CD4-positive, alpha-beta T cell treated with Interleukin-15 for 1 hour (primary cell): ENCODE results near the gene MARCKSL1.
"Not testable (repeated sequence)": the region's sequence is repeated elsewhere in the genome, so short reads cannot be mapped to it uniquely, and the experiment has no call there.

Experiments used
- DNase-seq: peaks from one replicate; pipeline ENCODE4 v3.0.0-alpha.2; 2020

MARCKSL1 gene

DNA sequence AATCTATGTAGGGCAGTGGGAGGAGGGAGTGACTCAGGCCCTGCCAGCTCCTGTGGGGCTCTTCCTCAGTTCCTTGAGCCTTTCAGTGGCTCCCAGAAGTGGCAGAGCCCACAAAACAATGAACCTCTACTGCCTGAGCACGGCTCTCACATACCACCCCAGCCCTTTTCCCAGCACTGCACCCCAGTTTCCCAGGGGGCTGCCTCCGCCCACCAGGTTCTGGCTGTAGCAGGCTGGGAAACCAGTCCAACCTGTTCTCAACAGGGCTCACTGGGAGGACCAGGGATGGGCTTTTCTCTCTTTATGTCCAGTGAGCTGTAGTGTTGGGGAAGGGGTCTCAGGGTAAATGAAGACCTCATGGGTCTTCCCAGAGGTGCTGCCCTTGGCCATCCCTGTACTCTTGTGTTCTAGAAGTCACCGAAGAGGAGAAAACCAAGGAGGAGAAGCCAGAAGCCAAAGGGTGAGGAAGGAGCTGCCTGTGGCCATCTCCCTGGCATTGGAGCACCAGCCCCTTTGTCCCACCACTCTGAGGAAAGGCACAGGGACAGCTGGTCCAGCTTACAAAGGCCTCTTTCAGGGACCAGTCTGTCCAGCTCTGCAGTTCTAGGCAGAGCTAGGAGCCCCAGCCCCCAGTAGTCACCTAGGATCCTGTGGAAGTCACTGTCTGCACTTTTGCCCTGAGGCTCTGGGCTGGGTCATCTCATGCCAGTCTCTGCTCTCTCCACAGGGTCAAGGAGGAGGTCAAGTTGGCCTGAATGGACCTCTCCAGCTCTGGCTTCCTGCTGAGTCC, 3.5 kb downstream of the MARCKSL1 start:
- DNase-seq, result no peak

DNA sequence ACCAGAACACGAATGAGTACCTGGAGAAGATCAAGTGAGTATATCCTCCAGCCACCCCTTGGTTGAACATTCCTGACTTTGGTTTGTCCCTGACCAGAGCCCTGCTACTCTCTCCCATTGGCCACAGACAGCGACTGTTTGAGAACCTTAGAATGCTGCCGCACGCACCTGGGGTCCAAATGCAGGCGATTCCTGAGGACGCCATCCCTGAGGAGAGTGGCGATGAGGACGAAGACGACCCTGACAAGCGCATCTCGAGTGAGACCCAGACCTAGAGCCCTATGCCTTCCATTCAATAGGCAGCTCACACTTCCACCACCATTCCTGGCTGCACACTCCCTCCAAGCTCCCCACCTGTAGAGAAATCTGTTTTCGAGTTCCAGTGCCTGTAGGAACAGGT, 4.5 kb downstream of the MARCKSL1 start:
- DNase-seq, result no peak

DNA sequence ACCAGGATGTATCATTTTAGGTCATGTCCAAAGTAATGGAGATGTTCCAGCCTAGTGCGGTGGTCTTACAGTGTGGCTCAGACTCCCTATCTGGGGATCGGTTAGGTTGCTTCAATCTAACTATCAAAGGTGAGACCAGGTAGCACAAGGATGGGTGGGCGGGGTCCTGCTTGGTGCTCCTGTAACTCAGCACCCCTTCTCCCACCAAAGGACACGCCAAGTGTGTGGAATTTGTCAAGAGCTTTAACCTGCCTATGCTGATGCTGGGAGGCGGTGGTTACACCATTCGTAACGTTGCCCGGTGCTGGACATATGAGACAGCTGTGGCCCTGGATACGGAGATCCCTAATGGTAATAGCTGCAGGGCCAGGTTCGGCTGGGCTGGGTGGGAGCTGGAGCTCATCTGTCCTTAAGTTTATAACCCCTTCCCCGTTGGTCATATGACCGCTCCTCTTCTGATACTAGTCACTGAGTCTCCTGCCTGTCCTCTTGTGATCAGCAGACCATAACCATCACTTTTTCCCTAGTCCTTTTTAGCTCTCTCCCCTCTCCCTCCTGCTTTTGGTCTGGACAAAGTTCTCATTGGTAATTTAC, 5.4 kb downstream of the MARCKSL1 start:
- no peak for DNase-seq

DNA sequence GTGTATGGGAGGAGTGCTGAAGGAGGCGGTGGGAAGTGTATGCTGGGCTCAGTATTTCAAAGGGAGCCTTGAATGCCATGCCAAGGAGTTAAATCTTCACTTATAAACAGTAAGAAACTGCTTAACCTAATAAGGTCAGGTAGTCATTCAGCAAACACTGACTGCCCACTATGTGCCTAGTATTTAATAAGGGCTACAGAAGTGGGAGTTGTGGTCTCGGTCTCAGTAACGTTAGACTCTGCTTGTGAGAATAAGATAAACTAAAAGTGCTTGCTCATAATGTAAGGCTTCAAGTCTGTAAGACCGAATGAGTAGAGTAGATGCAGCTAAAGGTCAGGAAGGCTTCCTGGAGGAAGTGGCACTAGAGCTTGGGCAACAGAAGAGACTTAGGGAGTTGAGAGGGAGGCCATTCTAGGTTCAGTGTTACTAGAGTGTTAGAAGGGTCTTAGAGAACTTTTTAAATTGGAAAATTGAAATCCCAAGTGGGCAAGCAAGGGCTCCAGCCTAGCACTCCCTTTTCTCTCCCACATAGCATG, 6.0 kb downstream of the MARCKSL1 start:
- no peak for DNase-seq

DNA sequence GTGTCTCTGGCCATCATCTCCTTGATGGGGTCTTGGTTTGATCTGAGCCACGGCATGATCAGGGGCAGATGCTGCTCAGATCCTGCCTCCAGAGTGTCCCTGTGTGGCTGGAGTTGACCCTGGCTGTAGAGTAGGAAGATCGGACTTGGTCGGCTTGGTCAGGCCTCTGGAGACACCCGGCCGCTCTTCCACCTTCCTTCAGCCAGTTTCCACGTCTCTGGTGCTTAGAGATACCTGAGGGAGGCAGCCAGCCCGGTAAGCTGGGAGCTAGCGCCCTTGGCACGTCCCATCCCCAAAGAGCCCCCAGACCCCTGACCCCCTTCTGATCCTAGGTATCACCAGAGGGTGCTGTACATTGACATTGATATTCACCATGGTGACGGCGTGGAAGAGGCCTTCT, 8.8 kb downstream of the MARCKSL1 start:
- DNase-seq, result no peak

DNA sequence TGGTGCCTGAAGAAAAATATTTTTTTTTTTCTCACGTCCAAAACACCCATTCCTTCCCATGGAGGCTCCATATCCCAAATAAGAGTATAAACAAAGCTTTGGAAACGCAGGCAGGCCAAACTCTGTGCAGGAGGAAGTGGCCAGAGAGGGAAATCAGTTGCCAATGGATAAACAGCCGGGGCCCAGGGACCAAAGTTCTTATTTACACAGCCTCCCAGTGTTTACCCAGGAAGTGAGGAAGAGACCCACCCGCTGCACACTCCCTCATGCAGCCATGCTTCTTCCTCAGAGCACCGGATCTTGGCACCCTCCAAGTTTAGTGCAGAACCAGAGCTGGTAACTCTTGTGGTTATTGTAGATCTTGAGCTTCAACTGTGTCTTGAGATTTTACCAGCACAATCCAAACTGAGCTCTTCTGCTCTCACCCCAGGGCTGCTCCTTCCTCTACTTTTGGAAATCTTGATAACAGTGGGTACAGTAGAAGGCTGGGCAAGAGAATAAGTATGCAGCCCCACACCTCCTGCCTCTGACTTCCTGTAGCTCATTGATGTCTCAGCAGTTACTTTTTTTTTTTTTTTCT, 14.2 kb downstream of the MARCKSL1 start:
- no peak for DNase-seq

DNA sequence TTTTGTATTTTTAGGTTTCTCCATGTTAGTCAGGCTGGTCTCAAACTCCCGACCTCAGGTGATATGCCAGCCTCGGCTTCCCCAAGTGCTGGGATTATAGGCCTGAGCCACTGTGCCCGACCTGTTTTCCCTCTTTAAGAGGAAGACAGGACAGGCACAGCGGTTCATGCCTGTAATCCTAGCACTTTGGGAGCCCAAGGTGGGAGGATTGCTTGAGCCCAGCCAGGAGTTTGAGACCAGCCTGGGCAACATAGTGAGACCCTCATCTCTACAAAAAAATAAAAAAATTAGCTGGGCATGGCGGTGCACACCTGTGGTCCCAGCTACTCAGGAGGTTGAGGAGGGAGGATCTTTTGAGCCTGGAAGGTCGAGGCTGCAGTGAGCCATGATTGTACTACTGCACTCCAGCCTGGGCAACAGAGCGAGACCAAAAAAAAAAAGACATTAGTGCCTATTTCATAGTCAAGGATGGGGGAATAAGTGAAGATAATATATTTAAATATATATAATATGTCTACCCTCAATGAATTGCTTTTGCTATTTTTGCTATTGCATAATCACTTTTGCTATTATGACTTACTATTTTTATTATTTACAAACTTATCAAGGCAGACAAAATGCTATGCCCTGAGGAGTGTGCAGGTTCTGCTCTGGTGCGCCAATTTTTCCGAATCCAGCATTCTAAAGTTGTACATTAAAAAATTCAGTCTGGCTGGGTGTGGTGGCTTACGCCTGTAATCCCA, 17.7 kb downstream of the MARCKSL1 start:
- DNase-seq, result no peak

DNA sequence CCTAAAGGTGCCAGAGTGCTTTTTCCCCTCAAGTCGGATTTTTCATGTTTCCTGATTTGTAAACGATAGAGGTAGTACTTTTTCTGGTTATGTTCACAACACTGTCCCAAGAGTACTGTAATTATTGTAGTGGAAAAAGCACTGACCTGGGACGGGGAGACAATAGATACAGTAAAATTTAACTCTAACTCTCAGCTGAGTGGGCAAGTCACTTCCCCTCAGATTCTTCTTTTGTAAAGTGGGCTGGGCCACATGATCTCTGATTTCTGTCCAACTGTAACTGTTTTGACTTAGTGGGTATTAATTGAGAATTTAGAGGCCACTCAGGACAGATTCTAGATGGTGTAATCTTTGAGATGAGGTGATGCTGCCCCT, 19.1 kb downstream of the MARCKSL1 start:
- no peak for DNase-seq

DNA sequence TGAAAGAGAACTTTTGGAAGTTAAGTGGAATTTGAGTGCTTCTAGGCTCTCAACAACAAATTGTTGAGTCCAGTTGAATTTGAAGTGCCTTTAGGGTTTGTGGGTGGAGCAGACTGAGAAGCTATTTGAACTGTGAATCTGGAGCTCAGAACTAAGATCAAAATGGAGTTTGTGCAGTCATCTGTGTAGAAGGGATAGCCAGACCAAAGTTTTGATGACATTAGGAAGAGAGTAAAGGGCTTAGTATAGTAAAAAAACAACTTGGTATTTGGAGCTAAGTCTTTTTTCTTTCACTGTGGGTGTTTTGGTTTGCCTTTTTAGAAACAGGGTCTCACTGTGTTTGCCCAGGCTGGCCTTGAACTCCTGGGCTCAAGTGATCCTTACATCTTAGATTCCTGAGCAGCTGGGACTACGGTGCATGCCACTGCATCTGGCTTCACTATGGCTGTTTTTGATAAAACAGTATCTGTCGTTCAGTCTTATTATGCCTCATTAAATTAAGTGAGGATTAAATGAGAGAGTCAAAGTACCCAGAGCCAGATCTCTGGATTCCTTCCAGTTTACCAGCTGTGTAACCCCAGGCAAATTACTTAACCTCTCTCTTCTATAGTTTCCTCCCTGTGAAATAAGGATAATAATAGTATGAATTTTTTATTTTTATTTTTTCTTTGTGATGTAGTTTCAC, 24.2 kb downstream of the MARCKSL1 start:
- DNase-seq, result no peak

DNA sequence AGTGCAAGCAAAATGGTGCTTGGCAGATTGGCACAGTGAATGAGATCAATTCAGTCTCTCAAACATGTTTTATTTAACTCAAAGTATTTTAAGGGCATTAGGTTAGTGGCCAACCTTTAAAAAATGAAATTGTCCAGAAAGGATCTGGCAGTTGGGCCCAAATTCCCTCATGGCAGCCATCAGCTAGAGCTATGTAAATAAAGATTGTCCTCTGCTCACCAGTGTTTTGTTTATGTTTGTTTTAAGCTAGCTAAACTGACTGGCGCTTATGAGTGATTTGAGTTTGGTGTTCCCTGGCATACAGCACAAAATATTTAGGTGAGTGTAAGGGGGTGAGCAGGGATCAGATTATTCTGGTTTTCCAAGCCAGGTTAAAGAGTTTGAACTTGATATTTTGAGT, 26.1 kb downstream of the MARCKSL1 start:
- DNase-seq, result no peak

DNA sequence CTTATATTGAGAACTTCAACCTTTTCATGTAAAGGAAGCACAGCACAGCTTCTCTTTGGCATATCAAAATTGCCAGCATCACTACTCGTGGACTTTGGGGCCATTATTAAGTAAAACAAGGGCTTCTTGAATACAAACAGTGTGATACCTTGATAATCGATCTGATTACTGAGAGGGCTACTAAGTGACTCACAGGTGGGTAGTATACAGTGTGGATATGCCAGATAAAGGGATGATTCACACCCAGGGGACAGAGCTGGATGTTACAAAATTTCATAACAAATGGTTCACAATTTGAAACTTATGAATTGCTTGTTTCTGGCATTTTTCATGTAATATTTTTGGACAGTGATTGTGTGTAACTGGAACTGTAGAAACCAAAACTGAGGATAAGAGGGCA, 28.7 kb downstream of the MARCKSL1 start:
- DNase-seq, result no peak

DNA sequence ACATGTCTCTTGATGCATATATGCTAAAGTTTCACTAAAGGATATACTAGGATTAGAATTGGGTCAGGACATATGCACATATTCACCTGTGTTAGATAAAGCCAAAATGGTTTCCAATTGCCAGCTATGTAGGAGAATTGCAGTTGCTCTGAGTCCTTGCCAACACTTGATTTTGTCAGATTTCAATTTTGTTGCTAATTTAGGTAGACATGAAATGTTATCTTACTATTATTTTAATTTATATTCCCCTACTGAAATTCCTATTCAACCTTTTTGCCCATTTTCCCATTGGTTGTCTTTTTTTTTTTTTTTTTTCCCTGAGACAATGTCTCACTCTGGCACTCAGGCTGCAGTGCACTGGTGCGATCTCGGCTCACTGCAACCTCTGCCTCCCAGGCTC, 30.7 kb downstream of the MARCKSL1 start:
- DNase-seq, result no peak

DNA sequence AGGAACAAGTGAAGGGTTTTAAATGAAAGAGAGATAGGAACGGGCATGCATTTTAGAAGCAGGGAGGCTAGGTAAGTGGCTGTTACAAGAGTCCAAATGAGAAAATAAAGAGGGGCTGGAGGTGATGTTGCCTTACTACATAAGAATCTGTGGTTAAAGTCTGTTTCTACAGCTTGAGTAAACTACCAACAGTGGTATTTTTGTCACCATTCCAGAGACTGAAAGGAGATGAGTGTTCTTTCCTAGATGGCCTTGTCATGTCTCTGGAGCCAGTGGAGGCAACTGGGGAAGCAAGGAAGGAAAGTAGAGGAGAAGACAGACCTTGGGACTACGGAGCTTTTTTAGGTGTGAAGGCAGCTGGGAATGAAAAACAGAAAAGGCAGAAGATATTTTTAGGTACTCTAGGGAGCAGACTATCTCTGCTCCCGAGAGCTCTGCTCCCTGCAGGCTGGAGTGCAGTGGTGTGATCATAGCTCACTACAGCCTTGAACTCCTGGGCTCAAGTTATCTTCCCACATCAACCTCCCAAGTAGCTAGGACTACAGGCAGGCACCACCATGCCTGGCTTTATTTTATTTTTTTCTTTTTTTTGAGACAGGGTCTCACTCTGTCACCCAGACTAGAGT, 31.9 kb downstream of the MARCKSL1 start:
- no peak for DNase-seq

DNA sequence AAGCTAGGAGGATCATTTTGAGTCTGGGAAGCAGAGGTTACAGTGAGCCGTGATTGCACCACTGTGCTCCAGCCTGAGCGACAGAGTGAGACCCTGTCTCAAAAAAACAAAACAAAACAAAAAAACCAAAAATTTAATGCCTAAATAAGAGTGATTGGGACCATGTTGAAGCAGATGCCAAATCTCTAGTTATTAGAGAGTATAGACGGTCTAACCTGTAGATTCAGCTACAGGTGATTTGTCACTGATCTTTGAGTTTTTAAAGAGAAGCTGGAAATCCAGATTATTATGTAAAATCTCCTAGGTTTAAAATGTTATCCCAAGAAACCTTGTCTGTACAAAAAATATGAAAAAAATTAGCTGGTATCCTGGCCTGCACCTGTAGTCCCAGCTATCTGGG, 32.7 kb downstream of the MARCKSL1 start:
- DNase-seq, result no peak

DNA sequence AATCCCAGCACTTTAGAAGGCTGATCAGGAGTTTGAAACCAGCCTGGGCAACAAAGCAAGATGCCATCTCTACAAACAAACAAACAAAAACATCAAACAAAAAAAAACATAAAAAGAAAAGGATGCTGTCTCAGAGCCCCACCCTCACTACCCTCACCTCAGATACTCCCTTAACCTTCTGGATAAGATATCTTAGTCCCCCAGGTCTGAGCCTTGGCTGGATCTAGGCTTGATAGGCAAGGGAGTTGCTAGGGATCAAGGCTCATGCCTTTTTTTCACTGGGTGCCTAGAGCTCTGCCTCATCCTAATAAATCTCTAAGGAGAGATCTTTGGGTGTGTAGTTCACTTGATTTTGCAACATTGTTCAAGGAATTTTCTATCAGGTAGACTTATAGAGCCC, 36.7 kb downstream of the MARCKSL1 start:
- no peak for DNase-seq

DNA sequence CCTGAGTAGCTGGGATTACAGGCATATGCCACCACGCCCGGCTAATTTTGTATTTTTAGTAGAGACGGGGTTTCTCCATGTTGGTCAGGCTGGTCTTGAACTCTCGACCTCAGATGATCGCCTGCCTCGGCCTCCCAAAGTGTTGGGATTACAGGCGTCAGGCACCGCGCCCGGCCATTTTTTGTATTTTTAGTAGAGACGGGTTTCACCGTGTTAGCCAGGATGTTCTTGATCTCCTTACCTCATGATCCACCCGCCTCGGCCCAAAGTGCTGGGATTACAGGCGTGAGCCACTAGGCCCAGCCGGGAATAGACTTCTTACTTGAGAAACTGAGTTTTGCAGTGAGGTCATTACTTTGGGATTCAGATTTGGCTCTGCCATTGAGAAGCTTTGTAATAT, 37.8 kb downstream of the MARCKSL1 start:
- DNase-seq, result not testable (repeated sequence)

DNA sequence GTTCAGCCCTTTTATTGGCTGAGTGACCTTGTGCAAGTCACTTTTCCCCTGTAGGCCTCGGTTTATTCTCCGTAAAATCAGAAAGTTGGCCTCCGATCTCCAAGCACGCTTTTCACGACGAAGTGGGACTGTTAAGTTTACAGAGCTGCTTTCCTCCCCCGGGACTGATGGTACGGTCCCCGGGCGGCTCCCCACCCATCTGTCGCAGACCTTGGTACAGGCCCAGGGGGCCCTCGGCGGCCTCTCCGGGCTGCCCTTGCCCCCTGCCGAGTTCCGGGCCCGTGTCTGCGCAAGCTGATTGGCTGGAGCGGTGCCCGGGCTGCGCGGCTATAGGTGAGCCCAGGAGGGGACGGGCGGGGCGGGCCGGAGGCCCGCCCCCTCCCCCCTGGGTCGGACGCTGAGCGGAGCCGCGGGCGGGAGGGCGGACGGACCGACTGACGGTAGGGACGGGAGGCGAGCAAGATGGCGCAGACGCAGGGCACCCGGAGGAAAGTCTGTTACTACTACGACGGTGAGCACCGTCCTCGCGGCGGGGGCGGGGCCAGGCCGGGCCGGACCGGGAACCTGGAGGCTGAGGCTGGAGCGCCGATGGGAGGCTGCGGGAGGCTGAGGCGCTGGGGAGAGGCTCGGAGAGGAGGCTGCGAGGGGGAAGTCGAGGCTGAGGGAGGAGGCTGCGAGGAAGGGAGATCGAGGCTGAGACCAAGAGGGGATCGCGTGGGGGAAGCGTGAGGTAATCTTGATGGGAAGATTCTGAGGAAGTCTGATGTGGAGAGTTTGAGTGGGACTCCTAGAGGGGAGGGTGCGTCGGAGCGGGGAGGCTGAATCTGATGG, 44.1 kb downstream of the MARCKSL1 start, which contains the start of gene HDAC1:
TSS of gene HDAC1 (plus strand) at position 376 of the 831 bp plus-strand sequence. CDS start at position 463, 87 bp downstream.
- peak; percentile 99 for DNase-seq

DNA sequence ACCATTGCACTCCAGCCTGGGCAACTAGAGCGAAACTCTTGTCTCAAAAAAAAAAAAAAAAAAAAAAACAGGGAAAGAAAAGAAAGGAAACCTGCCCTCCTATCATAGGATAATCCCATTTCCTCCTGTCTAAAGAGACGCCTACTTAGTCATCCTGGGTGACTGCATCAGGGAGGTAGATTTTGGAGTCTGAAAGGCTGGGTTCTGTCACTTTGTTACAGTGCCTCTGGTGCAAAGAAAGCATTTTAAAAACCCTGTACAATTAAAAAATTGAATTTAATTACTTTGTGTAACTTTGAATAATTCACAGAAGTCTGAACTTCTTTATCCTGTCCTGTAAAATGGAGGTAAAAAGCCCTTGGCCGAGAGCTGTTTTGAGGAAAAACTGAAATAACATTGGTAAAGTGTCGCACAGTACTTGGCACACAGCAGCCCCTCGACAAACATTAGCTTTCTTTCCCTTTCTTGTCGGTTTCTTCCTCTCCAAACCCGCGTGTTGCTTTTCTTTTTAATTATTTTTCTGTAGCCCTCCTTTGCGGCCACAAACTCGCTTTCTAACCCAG, 44.8 kb downstream of the MARCKSL1 start:
- no peak for DNase-seq

DNA sequence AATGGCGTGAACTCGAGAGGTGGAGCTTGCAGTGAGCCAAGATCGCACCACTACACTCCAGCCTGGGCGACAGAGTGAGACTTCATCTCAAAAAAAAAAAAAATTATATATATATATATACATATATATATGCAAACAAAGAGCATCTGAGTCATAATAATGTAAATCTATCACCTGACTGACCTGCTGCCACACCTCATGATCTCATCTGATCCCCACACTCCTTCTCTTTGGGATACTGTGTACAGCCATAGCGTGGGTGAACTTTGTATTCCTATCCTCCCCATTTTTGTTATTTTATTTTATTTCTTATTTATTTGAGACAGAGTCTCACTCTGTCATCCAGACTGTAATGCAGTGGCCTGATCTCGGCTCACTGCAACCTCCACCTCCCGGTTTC, 46.8 kb downstream of the MARCKSL1 start:
- DNase-seq, result no peak

DNA sequence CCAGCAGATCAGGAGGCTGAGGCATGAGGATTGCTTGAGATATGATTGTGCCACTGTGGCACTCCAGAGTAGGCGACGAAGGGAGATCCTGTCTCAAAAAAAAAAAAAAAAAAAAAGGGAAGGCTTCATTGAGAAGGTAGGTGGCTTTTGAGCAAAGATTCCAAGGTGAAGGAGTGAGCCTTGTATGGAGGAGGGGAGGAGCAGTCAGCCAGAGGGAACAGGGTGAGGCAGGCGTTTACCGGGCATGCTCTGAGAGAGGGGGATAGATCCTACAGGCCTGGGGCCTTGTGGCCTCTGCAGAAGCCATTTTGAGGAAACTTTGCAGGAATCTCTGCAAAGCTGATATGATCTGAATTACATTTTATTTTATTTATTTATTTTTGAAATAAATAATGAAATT, 49.3 kb downstream of the MARCKSL1 start:
- DNase-seq, result no peak

DNA sequence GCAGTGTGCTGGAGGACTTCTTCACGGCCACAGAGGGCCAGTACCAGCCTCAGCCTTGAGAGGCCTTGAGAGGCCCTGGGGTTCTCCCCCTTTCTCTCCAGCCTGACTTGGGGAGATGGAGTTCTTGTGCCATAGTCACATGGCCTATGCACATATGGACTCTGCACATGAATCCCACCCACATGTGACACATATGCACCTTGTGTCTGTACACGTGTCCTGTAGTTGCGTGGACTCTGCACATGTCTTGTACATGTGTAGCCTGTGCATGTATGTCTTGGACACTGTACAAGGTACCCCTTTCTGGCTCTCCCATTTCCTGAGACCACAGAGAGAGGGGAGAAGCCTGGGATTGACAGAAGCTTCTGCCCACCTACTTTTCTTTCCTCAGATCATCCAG, 50.4 kb downstream of the MARCKSL1 start:
- DNase-seq, result no peak
